Large intestine (tissue), 3 donors: Measurements from ENCODE around the gene KSR2. TPM values are rescaled to one million over a fixed set of nuclear protein-coding genes. Genes with fewer than 3 reads are reported as not detected.

Experiments used
- DNase-seq, 2 donors: peaks; one replicate each; pipeline versions ENCODE4 v3.0.0 to v3.0.0-alpha.2; 2013
- H3K27ac ChIP-seq: one replicate; pipeline ENCODE4 v1.5.1; 2013; ENCODE audit warnings: low read length
- H3K27me3 ChIP-seq: 2 replicates; pipeline ENCODE4 v1.6.1; 2013; ENCODE audit warnings: low read length; ENCODE audit not compliant: control insufficient read depth, insufficient read depth
- H3K36me3 ChIP-seq: 2 replicates; pipeline ENCODE4 v1.6.1; 2013; ENCODE audit warnings: low read length; ENCODE audit not compliant: control insufficient read depth, insufficient read depth
- H3K4me1 ChIP-seq: one replicate; pipeline ENCODE4 v1.6.1; 2013; ENCODE audit warnings: low read length; ENCODE audit not compliant: control insufficient read depth, insufficient read depth
- H3K4me3 ChIP-seq: one replicate; pipeline ENCODE4 v1.5.1; 2013; ENCODE audit warnings: low read length
- H3K9me3 ChIP-seq: one replicate; pipeline ENCODE4 v1.6.1; 2013; ENCODE audit warnings: mild to moderate bottlenecking, low read depth, low read length, moderate library complexity; ENCODE audit not compliant: control insufficient read depth
- WGBS: methylation state at CpG from one replicate; pipeline ENCODE4 v1.1.5; 2013; ENCODE audit warnings: low lambda C conversion rate; ENCODE audit not compliant: insufficient coverage; 5-methylcytosine and 5-hydroxymethylcytosine counted together
- polyA plus RNA-seq: library from polyadenylated mRNA; unstranded; fragments of 120-200 nt; gene quantifications from one replicate; pipeline ENCODE4 v1.2.1, GENCODE V29; 2013

Gene KSR2
- polyA plus RNA-seq, 1 donor = 0.61 TPM

- no peaks in the 10 kb centered on the region for H3K27me3 ChIP-seq
- no peaks in the 10 kb centered on the region for H3K36me3 ChIP-seq
- WGBS = no CpG with 5 or more reads among the region's 2 CpGs
- DNase-seq = no peak
- H3K9me3 ChIP-seq = no peaks in the 10 kb centered on the region
- H3K4me1 ChIP-seq = no peaks in the 10 kb centered on the region
- H3K27ac ChIP-seq = no peak overlapping the region
- no peak overlapping the region for H3K4me3 ChIP-seq
Measured at GRCh38 chr12:117574655-117575054, 394.1 kb downstream of the KSR2 start.

DNA sequence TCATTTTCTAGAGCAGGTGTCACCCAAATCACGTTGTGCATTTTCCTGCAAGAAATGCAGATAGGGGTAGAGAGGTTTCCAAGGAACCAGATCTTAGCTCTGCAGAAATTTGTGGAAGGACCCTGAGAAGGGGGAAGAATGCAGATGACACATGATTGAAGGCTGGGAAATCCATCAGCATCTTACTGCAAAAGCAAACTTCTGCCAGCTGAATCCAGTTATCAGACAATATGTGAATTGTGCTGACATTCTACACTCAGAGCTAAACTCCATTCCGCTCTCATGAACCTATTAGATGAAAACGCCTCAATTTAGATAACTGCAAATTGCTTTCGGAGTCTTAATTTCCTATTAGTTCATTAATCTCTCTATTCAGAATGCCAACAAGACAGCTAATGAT lies 396.0 kb downstream of the KSR2 start:
- DNase-seq = no peak
- H3K36me3 ChIP-seq = no peaks in the 10 kb centered on the region
- no peaks in the 10 kb centered on the region for H3K4me1 ChIP-seq
- H3K9me3 ChIP-seq = no peaks in the 10 kb centered on the region
- H3K27me3 ChIP-seq = no peaks in the 10 kb centered on the region
- H3K4me3 ChIP-seq = no peak overlapping the region
- no peak overlapping the region for H3K27ac ChIP-seq
- 100% methylated on average over 1 of the region's 4 CpGs for WGBS

DNA sequence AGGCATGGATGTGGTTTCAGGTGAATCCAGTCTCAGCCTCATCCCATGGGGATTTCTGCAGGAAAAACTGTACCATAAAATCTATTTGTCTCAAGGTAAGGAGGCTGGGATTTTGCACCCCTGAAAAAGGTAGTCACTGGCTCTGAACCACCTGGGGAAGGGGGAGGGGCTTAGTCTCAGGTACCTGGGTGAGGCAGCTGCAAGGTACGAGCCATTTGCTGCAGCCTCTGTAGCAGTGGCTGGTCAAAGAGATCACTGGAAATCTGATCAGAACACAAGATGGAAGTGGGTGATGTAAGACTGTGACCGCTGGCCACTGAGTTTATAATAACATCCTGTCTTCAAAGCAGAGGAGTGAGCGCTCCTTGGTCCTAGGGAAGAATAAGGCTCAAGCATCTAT lies 397.5 kb downstream of the KSR2 start:
- DNase-seq = no peak
- Histone ChIP-seq H3K36me3 (no peaks in the 10 kb centered on the region), H3K4me3 (no peak overlapping the region), H3K9me3 (no peaks in the 10 kb centered on the region), H3K27me3 (no peaks in the 10 kb centered on the region), H3K4me1 (no peaks in the 10 kb centered on the region), H3K27ac (no peak overlapping the region)
- no CpG with 5 or more reads among the region's 3 CpGs for WGBS

GRCh38 chr12:117570608-117571007 lies 398.2 kb downstream of the KSR2 start:
- Histone ChIP-seq H3K4me1 (no peaks in the 10 kb centered on the region), H3K27me3 (no peaks in the 10 kb centered on the region), H3K4me3 (no peak overlapping the region), H3K36me3 (no peaks in the 10 kb centered on the region), H3K27ac (no peak overlapping the region), H3K9me3 (no peaks in the 10 kb centered on the region)
- 94% methylated on average over 3 of the region's 6 CpGs for WGBS
- DNase-seq = no peak

DNA sequence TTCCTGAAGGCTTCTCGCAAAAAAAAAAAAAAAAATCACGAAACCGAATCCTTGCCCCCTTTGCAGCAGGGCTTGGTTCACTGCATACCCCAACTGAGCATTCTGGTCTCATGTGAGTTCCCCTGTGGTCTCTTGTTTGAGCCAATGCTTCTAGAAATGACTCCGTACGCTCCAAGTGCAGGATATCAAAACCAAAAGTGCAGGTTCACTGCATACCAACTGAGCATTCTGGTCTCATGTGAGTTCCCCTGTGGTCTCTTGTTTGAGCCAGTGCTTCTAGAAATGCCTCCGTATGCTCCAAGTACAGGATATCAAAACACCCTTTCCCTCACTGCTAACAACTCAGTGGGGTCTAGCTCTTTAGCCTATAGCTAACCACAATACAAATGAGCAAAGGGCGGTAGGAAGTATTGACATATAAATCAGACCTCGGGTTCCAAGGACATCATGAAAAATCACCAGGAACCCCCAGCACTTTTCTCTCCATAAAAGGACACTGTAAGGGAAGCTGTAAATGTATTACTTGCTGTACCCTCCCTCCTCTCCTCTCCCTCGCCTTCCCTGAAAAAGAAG lies 401.1 kb downstream of the KSR2 start:
- H3K9me3 ChIP-seq = no peaks in the 10 kb centered on the region
- H3K4me1 ChIP-seq = no peaks in the 10 kb centered on the region
- no peak for DNase-seq
- no peaks in the 10 kb centered on the region for H3K36me3 ChIP-seq
- no peak overlapping the region for H3K4me3 ChIP-seq
- H3K27me3 ChIP-seq = peaks cover 4% of the 10 kb centered on the region
- 0% methylated on average over 1 of the region's 9 CpGs for whole genome bisulfite sequencing
- H3K27ac ChIP-seq = no peak overlapping the region

- DNase-seq = no peak
- 58% methylated on average over 2 of the region's 9 CpGs for WGBS
Measured at GRCh38 chr12:117564881-117565280, 403.9 kb downstream of the KSR2 start.

DNA sequence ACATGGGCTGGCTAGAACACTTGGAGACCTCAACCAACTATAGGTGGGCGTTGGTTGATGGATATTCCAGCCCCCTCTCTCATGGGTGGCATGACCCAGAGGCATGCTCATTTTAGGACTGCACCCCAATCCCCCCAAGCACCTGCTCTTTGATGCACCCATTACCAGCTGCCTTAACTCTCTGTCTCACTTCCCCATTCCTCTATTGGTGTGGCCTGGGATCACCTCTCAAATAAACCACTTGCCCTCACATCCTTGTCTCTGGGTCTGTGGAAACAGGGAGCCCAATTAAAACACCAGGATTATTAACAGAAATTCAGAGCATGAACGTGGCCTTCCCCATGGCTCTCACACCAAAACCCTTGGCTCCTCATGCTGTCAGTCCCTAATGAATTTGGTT lies 405.1 kb downstream of the KSR2 start:
- Histone ChIP-seq H3K27ac (no peak overlapping the region), H3K4me1 (no peaks in the 10 kb centered on the region)
- WGBS = no CpG with 5 or more reads among the region's 2 CpGs

More at GRCh38 chr12:117564881-117565280, 403.9 kb downstream of the KSR2 start:
- no peak overlapping the region for H3K27ac ChIP-seq
- no peaks in the 10 kb centered on the region for H3K36me3 ChIP-seq
- H3K4me1 ChIP-seq = no peaks in the 10 kb centered on the region
- H3K9me3 ChIP-seq = no peaks in the 10 kb centered on the region
- H3K4me3 ChIP-seq = no peak overlapping the region
- peaks cover 4% of the 10 kb centered on the region for H3K27me3 ChIP-seq

GRCh38 chr12:117563007-117563406 lies 405.8 kb downstream of the KSR2 start:
- no peaks in the 10 kb centered on the region for H3K4me1 ChIP-seq
- WGBS = no CpG with 5 or more reads among the region's 5 CpGs
- H3K36me3 ChIP-seq = no peaks in the 10 kb centered on the region
- no peak for DNase-seq
- no peak overlapping the region for H3K27ac ChIP-seq
- no peaks in the 10 kb centered on the region for H3K9me3 ChIP-seq
- H3K4me3 ChIP-seq = no peak overlapping the region
- peaks cover 4% of the 10 kb centered on the region for H3K27me3 ChIP-seq

More for the DNA sequence above, 405.1 kb downstream of the KSR2 start:
- H3K9me3 ChIP-seq = no peaks in the 10 kb centered on the region
- H3K36me3 ChIP-seq = no peaks in the 10 kb centered on the region
- peaks cover 4% of the 10 kb centered on the region for H3K27me3 ChIP-seq
- H3K4me3 ChIP-seq = no peak overlapping the region
- no peak for DNase-seq

DNA sequence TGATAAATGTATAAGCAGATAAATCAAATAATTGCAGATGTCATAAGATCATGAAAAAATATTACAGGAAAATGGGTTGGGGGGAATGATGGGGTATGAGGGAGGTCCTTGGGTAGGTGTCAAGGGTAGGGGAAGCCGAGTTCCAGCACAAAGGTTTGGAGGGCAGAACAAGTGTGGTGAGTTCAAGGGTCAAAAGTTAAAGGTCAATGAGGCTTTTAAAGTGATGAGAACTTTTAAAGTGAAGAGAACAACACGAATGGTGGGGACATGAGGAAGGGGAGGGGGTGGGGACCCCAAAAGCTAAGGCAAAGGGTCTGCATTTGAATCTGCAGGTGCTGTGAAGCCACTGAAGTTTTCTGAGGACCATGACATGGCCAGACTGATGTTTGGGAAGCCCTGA lies 406.8 kb downstream of the KSR2 start:
- WGBS = 86% methylated on average over 1 of the region's 2 CpGs
- no peaks in the 10 kb centered on the region for H3K9me3 ChIP-seq
- no peak for DNase-seq
- no peak overlapping the region for H3K4me3 ChIP-seq
- H3K27ac ChIP-seq = no peak overlapping the region
- no peaks in the 10 kb centered on the region for H3K4me1 ChIP-seq
- no peaks in the 10 kb centered on the region for H3K36me3 ChIP-seq
- peaks cover 4% of the 10 kb centered on the region for H3K27me3 ChIP-seq

GRCh38 chr12:117559978-117560377 lies 408.8 kb downstream of the KSR2 start:
- Histone ChIP-seq H3K27me3 (peaks cover 4% of the 10 kb centered on the region), H3K4me1 (no peaks in the 10 kb centered on the region), H3K4me3 (no peak overlapping the region), H3K27ac (no peak overlapping the region), H3K9me3 (no peaks in the 10 kb centered on the region), H3K36me3 (no peaks in the 10 kb centered on the region)
- DNase-seq = no peak

GRCh38 chr12:117555889-117556288 lies 412.9 kb downstream of the KSR2 start:
- no peaks in the 10 kb centered on the region for H3K4me1 ChIP-seq
- DNase-seq = no peak
- WGBS = 100% methylated on average over 1 of the region's 5 CpGs
- H3K36me3 ChIP-seq = no peaks in the 10 kb centered on the region
- H3K27ac ChIP-seq = no peak overlapping the region
- no peaks in the 10 kb centered on the region for H3K27me3 ChIP-seq
- no peaks in the 10 kb centered on the region for H3K9me3 ChIP-seq
- no peak overlapping the region for H3K4me3 ChIP-seq
